Cortex of kidney (tissue), 1 donor: ENCODE measurements around the gene KIAA0319L.

Experiments
- DNase-seq: peaks from one replicate; lab custom pipeline; 2025; lab: John Stamatoyannopoulos, UW

KIAA0319L gene

GRCh38 chr1:35561972-35562680, 4.9 kb upstream of the KIAA0319L start:
- no peak for DNase-seq

GRCh38 chr1:35561297-35561971, 4.2 kb upstream of the KIAA0319L start:
- DNase-seq, result no peak

- no peak for DNase-seq
Observed at GRCh38 chr1:35560256-35561225, 3.3 kb upstream of the KIAA0319L start.

GRCh38 chr1:35559317-35559944, 2.2 kb upstream of the KIAA0319L start:
- DNase-seq, result no peak

- DNase-seq, result no peak
Observed at GRCh38 chr1:35558374-35559316, 1.4 kb upstream of the KIAA0319L start.

- peak; percentile 39 for DNase-seq
Observed at GRCh38 chr1:35557611-35558373, 589 bp upstream of the KIAA0319L start, which contains the start of gene NCDN. TSS of gene NCDN (plus strand) at chr1:35557799. CDS start at chr1:35558191, 392 bp downstream.

GRCh38 chr1:35556484-35557117, 602 bp downstream of the KIAA0319L start:
- DNase-seq, result no peak

- DNase-seq, result no peak
Observed at GRCh38 chr1:35555601-35556477, 1.4 kb downstream of the KIAA0319L start.

GRCh38 chr1:35555212-35555584, 2.0 kb downstream of the KIAA0319L start:
- DNase-seq, result no peak

GRCh38 chr1:35554266-35555211, 2.7 kb downstream of the KIAA0319L start:
- no peak for DNase-seq

- DNase-seq, result no peak
Observed at GRCh38 chr1:35553851-35554250, 3.4 kb downstream of the KIAA0319L start.

- DNase-seq, result no peak
Observed at GRCh38 chr1:35546614-35547013, 10.6 kb downstream of the KIAA0319L start.

- DNase-seq, result no peak
Observed at GRCh38 chr1:35544976-35545375, 12.2 kb downstream of the KIAA0319L start.

- no peak for DNase-seq
Observed at GRCh38 chr1:35539824-35540261, 17.4 kb downstream of the KIAA0319L start.

- no peak for DNase-seq
Observed at GRCh38 chr1:35539073-35539823, 18.0 kb downstream of the KIAA0319L start.

GRCh38 chr1:35537806-35538205, 19.4 kb downstream of the KIAA0319L start:
- DNase-seq, result no peak
